Measurements from ENCODE around the gene AKAP13. TPM values are rescaled to one million over a fixed set of nuclear protein-coding genes. Genes with fewer than 3 reads are reported as not detected.

AKAP13 gene
- total RNA-seq, 1 experiment from 2014 or later, result 55.3 TPM

DNA sequence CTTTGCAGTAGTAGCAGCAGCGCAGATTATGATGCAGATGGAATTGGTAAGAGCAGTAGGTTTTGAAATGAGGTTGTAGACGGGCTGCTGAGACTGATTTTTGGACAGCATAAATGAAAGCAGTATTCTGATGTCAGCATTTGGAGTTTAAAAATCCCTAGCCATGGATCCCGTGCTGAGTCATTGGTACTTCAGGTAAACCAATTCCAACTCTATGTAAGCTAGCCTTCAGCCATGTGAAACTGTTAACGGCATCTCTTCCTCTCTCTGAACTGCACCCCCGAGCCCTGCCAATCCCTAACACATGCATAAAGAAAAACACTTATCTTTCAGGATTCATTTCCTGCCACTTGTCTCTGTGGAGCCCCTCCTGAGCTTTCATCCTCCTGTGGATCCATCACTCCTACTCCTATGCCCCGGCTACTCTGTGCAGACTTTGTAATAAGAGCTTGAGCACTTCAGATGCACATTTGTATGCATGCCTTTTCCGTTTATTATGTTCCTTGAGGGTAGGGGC, 119.0 kb downstream of the AKAP13 start:
- peak; percentile 7 for DNase-seq (ENCODE audit: low read depth)

DNA sequence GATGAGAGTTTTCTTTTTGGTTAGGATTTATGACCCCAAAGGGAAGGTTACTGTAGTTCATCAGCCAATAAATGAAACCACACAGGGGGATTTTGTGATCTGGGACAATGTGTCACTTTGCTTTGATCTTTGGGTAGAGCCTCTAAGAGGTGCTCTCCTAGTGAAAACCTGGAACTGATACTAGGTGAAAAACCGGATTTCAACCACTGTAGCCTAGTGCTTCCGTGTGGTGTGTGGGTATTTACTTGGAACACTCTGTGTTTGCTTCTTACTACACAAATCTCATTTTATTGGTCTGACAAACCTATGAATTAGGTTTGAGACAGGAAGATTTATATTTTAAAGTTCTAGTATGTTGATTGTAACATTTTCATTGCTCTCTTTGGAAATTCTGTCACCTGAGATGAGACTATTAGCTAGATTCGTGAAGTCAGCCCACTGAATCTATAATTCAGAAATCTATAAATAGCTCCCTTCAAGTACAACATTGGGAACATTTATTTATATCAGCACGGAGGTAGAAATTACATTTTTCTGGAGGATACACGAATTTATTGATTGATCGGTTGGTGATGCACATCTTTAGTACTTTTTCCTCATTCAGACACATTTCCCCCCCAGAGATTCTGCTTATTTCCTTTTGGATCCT, 119.8 kb downstream of the AKAP13 start:
- peak; percentile 8 for DNase-seq (ENCODE audit: low read depth)

DNA sequence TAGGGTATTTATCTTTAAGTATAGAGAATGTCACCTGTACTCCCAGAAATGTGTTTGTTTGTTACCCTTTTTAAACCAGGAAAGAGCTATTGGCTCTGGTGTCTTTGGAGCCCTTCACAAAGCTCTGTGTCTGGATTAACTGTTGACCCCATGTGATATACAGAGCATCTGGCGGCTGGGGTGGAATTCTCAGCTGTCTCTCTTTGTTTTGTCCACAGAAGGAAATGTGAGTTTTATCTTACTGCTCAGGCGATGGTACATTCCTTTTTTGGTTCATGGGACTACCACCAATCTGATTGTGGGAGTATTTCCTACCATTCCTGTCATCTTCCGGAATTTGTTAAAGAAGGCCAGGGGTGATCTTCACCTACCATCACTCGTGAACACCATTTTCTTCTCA, 120.3 kb downstream of the AKAP13 start:
- DNase-seq (ENCODE audit: low read depth), result peak; percentile 93

DNA sequence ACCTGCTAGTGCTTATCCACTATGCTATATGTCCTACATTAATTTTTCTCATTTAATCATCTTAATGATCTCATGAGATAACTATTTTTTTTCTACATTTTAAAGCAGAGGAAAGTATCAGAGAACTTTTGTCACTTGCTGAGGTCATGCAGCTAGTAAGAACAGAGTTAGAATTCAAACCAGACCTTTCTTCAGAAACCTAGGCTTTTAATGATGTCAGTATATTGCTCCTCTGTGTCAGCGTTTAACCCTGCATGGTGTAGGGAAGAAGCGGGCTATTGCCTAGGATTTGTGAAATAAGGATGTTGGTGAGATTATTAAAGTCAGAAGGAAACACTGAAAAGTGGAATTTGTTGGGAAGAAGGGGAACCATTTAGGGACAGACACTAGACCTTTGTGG, 121.2 kb downstream of the AKAP13 start:
- DNase-seq (ENCODE audit: low read depth), result no peak

DNA sequence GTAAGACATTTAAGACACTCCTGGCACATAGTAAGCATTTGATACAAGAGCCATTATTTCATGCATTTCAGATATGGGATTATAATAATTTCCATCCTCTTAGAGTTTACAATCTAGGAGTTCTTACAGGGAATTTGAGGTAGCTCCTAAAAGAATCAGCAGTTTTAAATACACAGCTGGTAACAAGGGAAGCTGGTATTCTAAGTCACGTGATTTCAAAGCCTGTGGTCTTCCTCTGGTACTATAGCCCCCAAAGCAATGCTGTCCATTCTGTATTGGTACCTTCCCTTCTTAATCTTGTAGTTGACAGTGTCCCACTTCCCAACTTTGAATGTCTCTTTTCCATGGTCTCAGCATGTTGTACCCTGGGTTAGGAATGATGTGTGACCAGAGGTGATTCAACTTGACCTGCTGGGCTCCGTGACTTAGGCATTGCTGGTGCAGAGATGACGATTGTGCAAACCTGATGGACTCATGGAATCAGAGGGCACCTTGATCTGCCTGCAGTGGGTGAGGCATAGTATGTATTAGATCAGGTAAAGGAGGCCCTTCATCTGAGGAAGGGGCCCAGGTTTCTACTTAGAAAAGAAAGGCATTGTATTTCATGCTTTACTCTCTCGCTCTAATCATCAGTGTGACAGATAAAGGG, 122.9 kb downstream of the AKAP13 start:
- DNase-seq (ENCODE audit: low read depth), result no peak

- peak; percentile 70 for DNase-seq (ENCODE audit: low read depth)
Observed at GRCh38 chr15:85504749-85505676, 124.6 kb downstream of the AKAP13 start.

- DNase-seq (ENCODE audit: low read depth), result no peak
Observed at GRCh38 chr15:85507114-85507513, 126.7 kb downstream of the AKAP13 start.

DNA sequence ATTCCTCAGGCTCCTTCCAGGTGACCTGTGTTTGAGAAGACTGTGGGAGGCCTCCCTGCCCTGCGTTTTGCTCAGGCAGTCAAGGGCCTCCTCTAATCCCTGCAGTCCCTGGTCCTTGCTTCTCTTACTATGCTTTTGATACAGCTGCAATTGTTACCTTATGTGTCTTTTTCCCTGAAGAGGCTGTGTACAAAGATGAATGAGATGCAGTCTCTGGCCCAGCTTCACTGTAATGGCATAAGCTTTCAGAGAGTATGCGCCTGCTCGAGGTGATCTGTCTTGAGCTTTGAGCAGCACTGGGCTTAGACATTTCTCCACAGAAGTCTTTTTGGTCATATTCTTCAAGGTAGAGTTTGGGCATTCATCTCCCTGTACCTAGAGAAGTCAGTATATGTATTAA, 129.6 kb downstream of the AKAP13 start:
- DNase-seq (ENCODE audit: low read depth), result no peak

DNA sequence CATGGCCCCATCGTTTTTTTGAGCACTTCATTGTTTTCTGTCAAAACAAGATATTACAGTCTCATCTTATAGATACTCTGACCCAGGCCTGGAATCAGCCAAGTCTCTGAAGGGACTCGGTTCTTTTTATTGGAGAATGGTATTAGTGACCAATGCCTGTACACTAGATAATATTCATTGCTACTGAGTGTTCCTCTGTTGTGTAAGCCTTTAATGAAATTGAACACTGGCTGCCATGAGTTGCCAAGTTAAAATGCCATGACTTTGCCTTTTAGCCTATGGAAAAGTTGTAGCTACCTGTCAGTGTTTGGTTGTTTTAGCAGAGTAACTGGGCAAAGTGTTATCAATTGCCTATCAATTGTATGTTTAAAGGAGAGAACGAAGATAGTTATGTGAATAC, 134.0 kb downstream of the AKAP13 start:
- no peak for DNase-seq (ENCODE audit: low read depth)

- DNase-seq (ENCODE audit: low read depth), result no peak
Observed at GRCh38 chr15:85515212-85515611, 134.8 kb downstream of the AKAP13 start.

DNA sequence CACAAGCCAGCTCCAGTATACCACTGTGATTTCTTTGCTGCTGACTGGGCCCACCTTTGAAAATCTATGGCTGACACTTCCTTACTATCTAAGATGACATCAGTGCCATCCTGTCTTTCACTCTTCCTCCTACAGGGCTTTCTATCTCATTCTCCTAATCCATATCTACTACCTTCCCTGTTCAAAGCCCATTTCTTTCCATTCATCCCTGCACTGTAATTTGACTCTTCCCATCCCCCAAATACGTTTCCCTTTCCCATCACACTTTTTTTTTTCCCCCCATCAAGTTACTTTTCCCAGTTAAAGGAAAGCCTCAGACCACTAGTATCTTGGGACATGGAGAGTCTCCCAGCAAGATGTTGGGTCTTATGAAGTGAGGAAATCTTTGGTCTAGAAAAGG, 136.7 kb downstream of the AKAP13 start:
- no peak for DNase-seq (ENCODE audit: low read depth)

- no peak for DNase-seq (ENCODE audit: low read depth)
Observed at GRCh38 chr15:85518979-85519761, 138.8 kb downstream of the AKAP13 start.

DNA sequence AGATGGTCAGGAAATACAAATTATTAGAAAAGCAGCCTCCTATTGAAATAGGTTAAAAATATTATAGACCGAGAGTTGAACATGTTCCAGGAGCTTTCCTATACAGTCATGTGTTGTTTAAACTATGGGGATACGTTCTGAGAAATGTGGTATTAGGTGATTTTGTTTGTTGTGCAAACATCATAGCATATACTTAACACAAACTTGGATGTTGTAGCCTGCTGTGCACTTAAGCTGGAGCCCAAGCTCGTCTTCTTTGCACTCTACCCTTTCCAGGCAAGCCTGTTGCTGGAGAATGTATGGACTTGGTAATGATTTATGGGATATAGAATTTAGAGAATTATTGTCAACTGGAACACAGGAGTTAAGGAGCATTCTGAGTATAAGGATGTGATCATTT, 140.2 kb downstream of the AKAP13 start:
- no peak for DNase-seq (ENCODE audit: low read depth)

GRCh38 chr15:85523530-85523929, 143.1 kb downstream of the AKAP13 start:
- no peak for DNase-seq (ENCODE audit: low read depth)

- no peak for DNase-seq (ENCODE audit: low read depth)
Observed at GRCh38 chr15:85525755-85526154, 145.4 kb downstream of the AKAP13 start.

- DNase-seq (ENCODE audit: low read depth), result no peak
Observed at GRCh38 chr15:85527895-85528294, 147.5 kb downstream of the AKAP13 start.

- DNase-seq (ENCODE audit: low read depth), result no peak
Observed at GRCh38 chr15:85530079-85530478, 149.7 kb downstream of the AKAP13 start.

GRCh38 chr15:85531083-85531482, 150.7 kb downstream of the AKAP13 start:
- DNase-seq (ENCODE audit: low read depth), result no peak

GRCh38 chr15:85532689-85533088, 152.3 kb downstream of the AKAP13 start:
- no peak for DNase-seq (ENCODE audit: low read depth)

GRCh38 chr15:85534031-85534430, 153.6 kb downstream of the AKAP13 start:
- no peak for DNase-seq (ENCODE audit: low read depth)
